Endothelial cell of umbilical vein (primary cell): Measurements from ENCODE around the gene CENPW. TPM values are rescaled to one million over a fixed set of nuclear protein-coding genes. Genes with fewer than 3 reads are reported as not detected.

Source experiments
- BruUV-seq: library from RNA; stranded (reverse); fragments of 400-500 nt; replicated peaks from 2 replicates; lab custom pipeline; 2021; lab: Mats Ljungman, UMichigan
- CTCF ChIA-PET: fragments of 300-600, 350-600 bp; sonication (Branson Sonifier 250); formaldehyde crosslinking; loops from one replicate; lab custom pipeline; 2021; ENCODE audit warnings: antibody characterized with exemption, inconsistent platforms; lab: Charles Lee
- POLR2A ChIA-PET: fragments of 300-600, 350-600 bp; sonication (Branson Sonifier 250); formaldehyde crosslinking; loops from one replicate; lab custom pipeline; 2021; ENCODE audit warnings: antibody characterized with exemption, inconsistent platforms; lab: Charles Lee
- DNase-seq: peaks from one replicate; pipeline ENCODE4 v3.0.0-alpha.2; 2011; ENCODE audit warnings: low read depth, low spot score
- FAIRE-seq: peaks from 2 replicates; lab custom pipeline; 2011; peaks lifted over from hg19 to GRCh38; lab: Jason Lieb, UNC
- H2AFZ ChIP-seq: 2 replicates; pipeline ENCODE4 v1.6.0; 2012; ENCODE audit warnings: low read depth, low read length, control low read depth, inconsistent platforms
- H3K27ac ChIP-seq: 2 replicates; pipeline ENCODE4 v1.5.1; 2011; ENCODE audit warnings: low read depth, mild to moderate bottlenecking, control low read depth, low read length, moderate library complexity; ENCODE audit not compliant: insufficient read depth
- H3K27me3 ChIP-seq, 2 experiments: 2 replicates each; pipeline versions ENCODE4 v1.6.0 to v1.6.1; 2011; ENCODE audit warnings: low read length in 2 of 2, mixed read lengths in 1 of 2; ENCODE audit not compliant: control insufficient read depth in 2 of 2, insufficient read depth in 2 of 2
- H3K36me3 ChIP-seq, 2 experiments: 2 replicates in 1 of 2; 3 replicates in 1 of 2; pipeline ENCODE4 v1.5.1; 2011; ENCODE audit warnings: low read length in 2 of 2, mild to moderate bottlenecking in 1 of 2, moderate library complexity in 1 of 2; ENCODE audit not compliant: control insufficient read depth in 2 of 2, insufficient read depth in 2 of 2; ENCODE audit errors: extremely low read depth in 1 of 2
- H3K4me1 ChIP-seq: 3 replicates; pipeline ENCODE4 v1.5.1; 2011; ENCODE audit warnings: mild to moderate bottlenecking, low read length; ENCODE audit not compliant: control insufficient read depth, insufficient read depth; ENCODE audit errors: extremely low read depth
- H3K4me2 ChIP-seq: 2 replicates; pipeline ENCODE4 v1.6.1; 2011; ENCODE audit warnings: low read length, control low read depth, mixed read lengths; ENCODE audit not compliant: insufficient read depth
- H3K4me3 ChIP-seq, 3 experiments: fragments of 200-600 bp in 1 of 3; sonication (generic), shearing (Covaris generic) in 1 of 3; replicated peaks in 1 of 3; 2 replicates each; pipeline ENCODE4 v1.5.1; 2011 to 2016; ENCODE audit warnings: control low read depth in 3 of 3, low read length in 3 of 3, mild to moderate bottlenecking in 2 of 3, inconsistent platforms in 1 of 3, low read depth in 1 of 3, moderate library complexity in 1 of 3; ENCODE audit not compliant: insufficient read depth in 1 of 3
- H3K79me2 ChIP-seq: 2 replicates; pipeline ENCODE4 v1.6.0; 2012; ENCODE audit warnings: low read length, inconsistent platforms; ENCODE audit not compliant: control insufficient read depth, insufficient read depth
- H3K9ac ChIP-seq: replicated peaks from 2 replicates; pipeline ENCODE3; 2011; ENCODE audit warnings: low read length, control low read depth; ENCODE audit not compliant: insufficient read depth; ENCODE audit errors: extremely low read depth
- H3K9me1 ChIP-seq: replicated peaks from 3 replicates; pipeline ENCODE4 v1.6.0; 2011; ENCODE audit warnings: mild to moderate bottlenecking, low read length; ENCODE audit not compliant: control insufficient read depth, insufficient read depth; ENCODE audit errors: extremely low read depth
- H3K9me3 ChIP-seq: replicated peaks from 2 replicates; pipeline ENCODE4 v1.5.1; 2012; ENCODE audit warnings: low read length, inconsistent platforms; ENCODE audit not compliant: control insufficient read depth, insufficient read depth
- H4K20me1 ChIP-seq: replicated peaks from 2 replicates; pipeline ENCODE3; 2011; ENCODE audit warnings: mild to moderate bottlenecking, low read length; ENCODE audit not compliant: control insufficient read depth, insufficient read depth; ENCODE audit errors: extremely low read depth
- EZH2 ChIP-seq: IDR thresholded peaks from 2 replicates; pipeline ENCODE4 v1.6.1; 2012; ENCODE audit warnings: borderline replicate concordance, low read depth, mild to moderate bottlenecking, moderate library complexity, low read length, inconsistent platforms; ENCODE audit not compliant: severe bottlenecking
- FOS ChIP-seq: IDR thresholded peaks from 2 replicates; pipeline ENCODE4 v1.6.1; 2011; ENCODE audit warnings: mild to moderate bottlenecking, low read length, moderate library complexity, borderline replicate concordance; ENCODE audit not compliant: insufficient read depth
- GATA2 ChIP-seq: IDR thresholded peaks from 2 replicates; pipeline ENCODE4 v1.7.0; 2011; ENCODE audit warnings: low read depth, mild to moderate bottlenecking, moderate library complexity, mixed read lengths, low read length; ENCODE audit not compliant: insufficient read length, insufficient read depth
- JUN ChIP-seq: IDR thresholded peaks from 2 replicates; pipeline ENCODE4 v1.6.1; 2011; ENCODE audit warnings: borderline replicate concordance, low read depth; ENCODE audit not compliant: insufficient read length, insufficient read depth
- MYC ChIP-seq: IDR thresholded peaks from one replicate; pipeline ENCODE4 v1.6.1; 2011; ENCODE audit warnings: mild to moderate bottlenecking, low read depth, low read length
- POLR2A ChIP-seq: IDR thresholded peaks from 2 replicates; pipeline ENCODE4 v1.6.1; 2012; ENCODE audit warnings: low read depth, mild to moderate bottlenecking, control low read depth, low read length
- POLR2AphosphoS5 ChIP-seq: IDR thresholded peaks from 2 replicates; pipeline ENCODE4 v1.6.1; 2012; ENCODE audit warnings: low read depth, mild to moderate bottlenecking, control low read depth, low read length, moderate library complexity; ENCODE audit not compliant: insufficient read depth
- dilution Hi-C: fragments of 300-500 bp; cut with MboI; formaldehyde crosslinking; loops from one replicate; pipeline ENCODE4 v1.15.0; 2019; ENCODE audit warnings: low sequenced_read_pairs; ENCODE audit not compliant: extremely low pct_ligation_motif_present
- intact Hi-C: fragments of 100-400 bp; cut with micrococcal nuclease; formaldehyde crosslinking; loops from one replicate; pipeline ENCODE4 v1.10.0; 2022
- polyA plus RNA-seq, 4 experiments: library from polyadenylated mRNA; depleted of rRNA in 3 of 4; stranded (reverse) in 3 of 4; unstranded in 1 of 4; fragments of >200 nt; gene quantifications; 2 replicates each; pipeline versions ENCODE4 v1.2.1 to v1.2.3, GENCODE V29; 2011 to 2012; ENCODE audit warnings: missing spikeins in 1 of 4
- total RNA-seq: library from RNA; stranded (reverse); gene quantifications from 2 replicates; pipeline ENCODE4 v1.2.3, GENCODE V29; 2021
- TF ChIP-seq, protein P1 (sequence below), 2 donors: IDR thresholded peaks; 1 replicate in 1 of 2; 2 replicates in 1 of 2; pipeline ENCODE4 v1.5.1; 2011; ENCODE audit warnings: low read length in 2 of 2, mild to moderate bottlenecking in 2 of 2, moderate library complexity in 2 of 2, control low read depth in 1 of 2, inconsistent platforms in 1 of 2, low read depth in 1 of 2; ENCODE audit not compliant: insufficient read depth in 1 of 2; ENCODE audit errors: extremely low read depth in 1 of 2
- TF ChIP-seq, protein P2 (sequence below): IDR thresholded peaks from 2 replicates; pipeline ENCODE4 v1.6.1; 2011; ENCODE audit not compliant: insufficient read depth, insufficient read length

The CENPW gene
- total and polyA plus RNA-seq, 2 donors (not counting 3 experiments of a cell fraction or from before 2014, with no cell fraction given): 16.9 to 85.8 TPM

DNA sequence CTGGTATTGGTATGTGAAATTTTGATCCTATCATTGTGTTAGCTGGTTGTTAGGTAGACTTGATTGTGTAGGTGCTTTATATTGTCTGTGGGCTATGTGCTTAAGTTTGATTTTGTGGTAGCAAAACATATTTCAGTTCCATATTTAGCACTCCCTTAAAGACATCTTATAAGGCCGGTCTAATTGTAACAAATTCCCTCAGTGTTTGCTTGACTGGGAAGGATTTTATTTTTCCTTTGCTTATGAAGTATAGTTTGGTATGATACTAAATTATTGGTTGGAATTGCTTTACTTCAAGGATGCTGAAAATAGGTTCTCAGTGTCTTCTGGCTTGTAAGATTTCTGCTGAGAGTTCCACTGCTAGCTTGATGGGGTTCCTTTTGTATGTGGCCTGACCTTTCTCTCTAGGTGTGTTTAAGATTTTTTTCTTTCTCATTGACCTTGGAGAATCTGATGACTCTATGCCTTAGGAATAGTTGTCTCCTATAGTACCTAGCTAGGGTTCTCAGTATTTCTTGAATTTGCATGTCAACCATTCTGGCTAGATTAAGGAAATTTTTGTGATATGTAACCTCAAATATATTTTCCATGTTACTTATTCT is 20.1 kb downstream of the CENPW start:
- no peak overlapping the region for H3K4me2 ChIP-seq
- no peak overlapping the region for H3K9ac ChIP-seq
- POLR2A ChIA-PET: no interaction called here
- dilution Hi-C loops (no loop called here), intact Hi-C loops (loop anchor here (2.0 to 5.0 kb wide), 3 partner anchors 297 to 831 kb away; no protein-coding TSS in a partner anchor)
- no peaks in the 10 kb centered on the region for H3K4me1 ChIP-seq
- no peak overlapping the region for H2AFZ ChIP-seq
- H3K79me2 ChIP-seq: no peaks in the 10 kb centered on the region
- H3K27me3 ChIP-seq: no peaks in the 10 kb centered on the region
- BruUV-seq: no TSS peak
- no peaks in the 10 kb centered on the region for H4K20me1 ChIP-seq
- H3K27ac ChIP-seq: no peak overlapping the region
- no peak for TF ChIP-seq POLR2A
- TF ChIP-seq EZH2: no peak
- no peak for TF ChIP-seq POLR2AphosphoS5
- TF ChIP-seq, protein P1, sequence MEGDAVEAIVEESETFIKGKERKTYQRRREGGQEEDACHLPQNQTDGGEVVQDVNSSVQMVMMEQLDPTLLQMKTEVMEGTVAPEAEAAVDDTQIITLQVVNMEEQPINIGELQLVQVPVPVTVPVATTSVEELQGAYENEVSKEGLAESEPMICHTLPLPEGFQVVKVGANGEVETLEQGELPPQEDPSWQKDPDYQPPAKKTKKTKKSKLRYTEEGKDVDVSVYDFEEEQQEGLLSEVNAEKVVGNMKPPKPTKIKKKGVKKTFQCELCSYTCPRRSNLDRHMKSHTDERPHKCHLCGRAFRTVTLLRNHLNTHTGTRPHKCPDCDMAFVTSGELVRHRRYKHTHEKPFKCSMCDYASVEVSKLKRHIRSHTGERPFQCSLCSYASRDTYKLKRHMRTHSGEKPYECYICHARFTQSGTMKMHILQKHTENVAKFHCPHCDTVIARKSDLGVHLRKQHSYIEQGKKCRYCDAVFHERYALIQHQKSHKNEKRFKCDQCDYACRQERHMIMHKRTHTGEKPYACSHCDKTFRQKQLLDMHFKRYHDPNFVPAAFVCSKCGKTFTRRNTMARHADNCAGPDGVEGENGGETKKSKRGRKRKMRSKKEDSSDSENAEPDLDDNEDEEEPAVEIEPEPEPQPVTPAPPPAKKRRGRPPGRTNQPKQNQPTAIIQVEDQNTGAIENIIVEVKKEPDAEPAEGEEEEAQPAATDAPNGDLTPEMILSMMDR (IDR thresholded peaks at IDR 0.05; ENCODE audit: extremely low read depth in 1 of 2, insufficient read depth in 1 of 2, low read depth in 1 of 2, low read length in 2 of 2): no peak
- no peak for TF ChIP-seq GATA2
- TF ChIP-seq, protein P2, sequence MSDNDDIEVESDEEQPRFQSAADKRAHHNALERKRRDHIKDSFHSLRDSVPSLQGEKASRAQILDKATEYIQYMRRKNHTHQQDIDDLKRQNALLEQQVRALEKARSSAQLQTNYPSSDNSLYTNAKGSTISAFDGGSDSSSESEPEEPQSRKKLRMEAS: no peak
- TF ChIP-seq MYC: no peak
- TF ChIP-seq JUN: no peak
- no peak for TF ChIP-seq FOS
- H3K9me3 ChIP-seq: no peaks in the 10 kb centered on the region
- FAIRE-seq (no peak), DNase-seq (no peak)
- no peaks in the 10 kb centered on the region for H3K36me3 ChIP-seq
- no peaks in the 10 kb centered on the region for H3K9me1 ChIP-seq
- CTCF ChIA-PET: interaction anchor here (0.8 to 3.9 kb wide), 14 partner anchors 13 to 906 kb away, joined by 3 to 29 read pairs (median 4); partner anchors contain the start of gene RNF146
- H3K4me3 ChIP-seq: no peak overlapping the region
